ENCODE results near the gene RMDN2.
"Not testable (repeated sequence)": the region's sequence is repeated elsewhere in the genome, so short reads cannot be mapped to it uniquely, and the experiment has no call there.

RMDN2 gene

DNA sequence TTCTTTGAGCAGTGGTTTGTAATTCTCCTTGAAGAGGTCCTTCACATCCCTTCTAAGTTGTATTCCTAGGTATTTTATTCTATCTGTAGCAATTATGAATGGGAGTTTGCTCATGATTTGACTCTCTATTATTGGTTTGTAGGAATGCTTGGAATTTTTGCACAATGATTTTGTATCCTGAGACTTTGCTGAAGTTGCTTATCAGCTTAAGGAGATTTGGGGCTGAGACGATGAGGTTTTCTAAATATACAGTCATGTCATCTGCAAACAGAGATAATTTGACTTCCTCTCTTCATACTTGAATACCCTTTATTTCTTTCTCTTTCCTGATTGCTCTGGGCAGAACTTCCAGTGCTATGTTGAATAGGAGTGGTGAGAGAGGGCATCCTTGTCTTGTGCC lies 12.5 kb downstream of the RMDN2 start:
- not testable (repeated sequence) for DNase-seq

DNA sequence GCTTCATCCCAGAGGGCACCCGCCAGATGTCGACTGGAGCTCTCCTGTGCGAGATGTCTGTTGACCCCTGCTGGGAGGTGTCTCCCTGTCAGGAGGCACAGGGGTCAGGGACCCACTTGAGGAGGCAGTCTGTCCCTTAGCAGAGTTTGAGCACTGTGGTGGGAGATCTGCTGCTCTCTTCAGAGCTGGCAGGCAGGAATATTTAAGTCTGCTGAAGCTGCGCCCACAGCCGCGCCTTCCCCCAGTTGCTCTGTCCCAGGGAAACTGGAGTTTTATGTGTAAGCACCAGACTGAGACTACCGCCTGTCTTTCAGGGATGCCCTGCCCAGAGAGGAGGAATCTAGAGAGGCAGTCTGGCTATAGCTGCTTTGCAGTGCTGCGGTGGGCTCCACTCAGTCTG lies 16.2 kb downstream of the RMDN2 start:
- DNase-seq = not testable (repeated sequence)

DNA sequence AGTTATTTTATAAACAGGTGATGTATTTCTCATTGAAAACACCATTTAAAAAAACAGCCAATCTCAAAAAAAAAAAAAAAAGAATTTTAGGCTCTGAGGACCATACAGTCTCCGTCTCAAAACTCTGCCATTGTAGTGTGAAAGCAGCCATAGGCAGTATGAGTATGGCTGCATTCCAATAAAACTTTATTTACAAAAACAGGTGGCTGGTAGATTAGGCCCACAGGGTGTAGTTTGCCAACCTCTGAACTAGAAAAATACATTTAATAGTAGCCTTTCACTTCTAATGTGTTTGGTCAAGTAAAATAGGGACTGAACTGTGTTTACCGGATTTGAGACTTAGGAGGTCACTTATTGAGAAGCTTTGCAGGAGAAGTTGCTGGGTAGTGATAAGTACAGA lies 19.2 kb downstream of the RMDN2 start:
- DNase-seq = no peak

DNA sequence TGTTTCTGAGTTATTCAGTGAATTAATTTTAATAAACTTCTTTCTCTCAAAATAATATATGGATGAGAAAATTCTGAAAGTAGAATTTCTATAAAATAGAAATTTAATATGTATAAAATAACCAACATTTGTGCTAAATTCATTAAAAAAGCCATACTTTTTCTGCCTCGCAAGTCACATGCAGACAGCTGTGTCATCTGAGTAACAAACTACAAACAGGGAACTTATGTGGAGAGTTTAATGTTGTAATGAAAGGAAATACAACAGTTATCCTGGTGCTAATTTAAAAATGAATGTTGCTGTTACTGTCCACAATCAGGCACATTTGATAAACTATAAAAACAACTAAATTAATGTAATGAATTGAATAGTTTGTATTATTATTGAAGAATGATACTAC lies 22.2 kb downstream of the RMDN2 start:
- no peak for DNase-seq

DNA sequence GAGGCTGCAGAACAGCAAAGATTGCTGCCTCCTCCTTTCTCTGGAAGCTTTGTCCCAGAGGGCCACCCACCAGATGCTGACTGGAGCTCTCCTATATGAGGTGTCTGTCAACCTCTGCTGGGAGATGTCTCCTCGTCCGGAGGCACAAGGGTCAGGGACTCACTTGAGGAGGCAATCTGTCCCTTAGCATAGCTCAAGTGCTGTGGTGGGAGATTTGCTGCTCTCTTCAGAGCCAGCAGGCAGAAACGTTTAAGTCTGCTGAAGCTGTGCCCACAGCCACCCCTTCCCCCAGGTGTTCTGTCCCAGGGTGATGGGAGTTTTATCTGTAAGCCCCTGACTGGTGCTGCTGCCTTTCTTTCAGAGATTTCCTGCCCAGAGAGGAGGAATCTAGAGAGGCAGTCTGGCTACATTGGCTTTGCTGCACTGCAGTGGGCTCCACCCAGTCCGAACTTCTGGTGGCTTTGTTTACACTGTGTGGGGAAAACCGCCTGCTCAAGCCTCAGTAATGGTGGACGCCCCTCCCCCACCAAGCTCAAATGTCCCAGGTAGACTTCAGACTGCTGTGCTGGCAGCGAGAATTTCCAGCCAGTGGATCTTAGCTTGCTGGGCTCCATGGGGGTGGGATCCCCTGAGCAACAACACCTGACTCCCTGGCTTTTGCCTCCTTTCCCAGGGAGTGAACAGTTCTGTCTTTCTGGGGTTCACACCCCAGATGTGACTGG lies 37.1 kb downstream of the RMDN2 start:
- DNase-seq = not testable (repeated sequence)

DNA sequence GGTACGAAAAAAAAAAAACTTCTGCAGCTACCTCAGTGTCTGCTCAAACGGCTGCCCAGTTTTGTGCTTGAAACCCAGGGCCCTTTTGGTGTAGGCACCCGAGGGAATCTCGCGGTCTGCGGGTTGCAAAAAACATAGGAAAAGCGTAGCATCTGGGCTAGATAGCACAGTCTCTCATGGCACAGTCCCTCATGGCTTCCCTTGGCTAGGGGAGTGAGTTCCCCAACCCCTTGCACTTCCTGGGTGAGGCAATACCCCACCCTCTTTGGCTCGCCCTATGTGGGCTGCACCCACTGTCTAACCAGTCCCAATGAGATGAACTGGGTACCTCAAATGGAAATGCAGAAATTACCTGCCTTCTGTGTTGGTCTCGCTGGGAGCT lies 37.6 kb downstream of the RMDN2 start:
- not testable (repeated sequence) for DNase-seq

DNA sequence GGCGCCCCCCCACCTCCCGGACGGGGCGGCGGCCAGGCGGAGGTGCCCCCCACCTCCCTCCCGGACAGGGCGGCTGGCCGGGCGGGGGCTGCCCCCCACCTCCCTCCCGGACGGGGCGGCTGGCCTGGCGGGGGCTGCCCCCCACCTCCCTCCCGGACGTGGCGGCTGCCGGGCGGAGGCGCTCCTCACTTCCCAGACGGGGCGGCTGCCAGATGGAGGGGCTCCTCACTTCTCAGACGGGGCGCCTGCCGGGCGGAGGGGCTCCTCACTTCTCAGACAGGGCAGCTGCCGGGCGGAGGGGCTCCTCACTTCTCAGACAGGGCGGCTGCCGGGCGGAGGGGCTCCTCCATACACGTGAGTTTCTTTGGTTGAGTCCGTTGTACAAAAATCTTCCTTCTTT lies 38.8 kb downstream of the RMDN2 start:
- DNase-seq = not testable (repeated sequence)

DNA sequence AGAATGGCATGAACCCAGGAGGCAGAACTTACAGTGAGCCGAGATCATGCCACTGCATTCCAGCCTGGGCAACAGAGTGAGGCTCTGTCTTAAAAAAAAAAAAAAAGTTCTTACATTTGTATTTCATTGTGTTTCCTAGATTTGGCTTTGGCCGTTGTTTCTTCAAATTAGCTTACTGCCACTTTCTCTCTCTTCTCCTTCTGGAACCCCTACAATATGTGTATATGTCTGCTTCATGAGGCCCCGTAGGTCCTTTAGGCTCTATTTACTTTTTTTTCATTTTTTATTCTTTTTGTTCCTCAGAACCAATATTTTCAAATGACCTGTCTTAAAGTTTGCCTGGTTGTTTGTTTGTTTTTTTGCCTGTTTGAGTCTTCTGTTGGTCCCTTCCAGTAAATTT lies 41.2 kb downstream of the RMDN2 start:
- DNase-seq = no peak

DNA sequence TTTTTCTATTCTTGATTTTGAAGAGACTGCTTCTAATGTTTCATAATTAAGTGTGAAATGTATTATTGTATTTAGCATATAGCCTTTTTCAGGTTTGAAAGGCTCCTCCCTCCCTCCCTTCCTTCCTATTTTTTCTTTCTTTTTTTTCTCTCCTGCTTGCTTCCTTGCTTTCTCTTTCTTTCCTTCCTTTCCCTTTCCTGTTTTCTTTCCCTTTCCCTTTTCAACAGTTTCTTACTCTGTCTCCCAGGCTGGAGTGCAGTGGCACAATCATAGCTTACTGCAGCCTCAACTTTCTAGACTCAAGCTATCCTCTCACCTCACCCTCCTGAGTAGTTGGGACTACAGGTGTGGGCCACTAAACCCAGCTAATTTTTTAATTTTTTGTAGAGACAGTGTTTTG lies 44.6 kb downstream of the RMDN2 start:
- DNase-seq = no peak

DNA sequence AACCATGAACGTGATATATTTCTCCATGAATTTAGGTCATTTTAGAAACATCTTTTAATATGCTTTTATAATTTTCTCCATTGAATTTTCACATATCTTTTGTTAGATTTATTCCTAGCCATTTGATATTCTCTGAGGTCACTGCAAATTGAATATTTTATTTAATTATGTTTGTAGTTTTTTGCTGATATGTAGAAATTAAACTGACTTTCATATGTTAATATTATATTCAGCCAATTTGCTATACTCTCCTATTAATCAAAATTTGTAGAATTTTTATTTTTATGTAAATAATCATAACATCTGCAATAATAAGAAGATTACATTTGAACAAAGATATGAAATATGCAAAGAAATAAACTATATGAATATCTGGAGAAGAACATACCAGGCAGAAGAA lies 46.9 kb downstream of the RMDN2 start:
- no peak for DNase-seq

DNA sequence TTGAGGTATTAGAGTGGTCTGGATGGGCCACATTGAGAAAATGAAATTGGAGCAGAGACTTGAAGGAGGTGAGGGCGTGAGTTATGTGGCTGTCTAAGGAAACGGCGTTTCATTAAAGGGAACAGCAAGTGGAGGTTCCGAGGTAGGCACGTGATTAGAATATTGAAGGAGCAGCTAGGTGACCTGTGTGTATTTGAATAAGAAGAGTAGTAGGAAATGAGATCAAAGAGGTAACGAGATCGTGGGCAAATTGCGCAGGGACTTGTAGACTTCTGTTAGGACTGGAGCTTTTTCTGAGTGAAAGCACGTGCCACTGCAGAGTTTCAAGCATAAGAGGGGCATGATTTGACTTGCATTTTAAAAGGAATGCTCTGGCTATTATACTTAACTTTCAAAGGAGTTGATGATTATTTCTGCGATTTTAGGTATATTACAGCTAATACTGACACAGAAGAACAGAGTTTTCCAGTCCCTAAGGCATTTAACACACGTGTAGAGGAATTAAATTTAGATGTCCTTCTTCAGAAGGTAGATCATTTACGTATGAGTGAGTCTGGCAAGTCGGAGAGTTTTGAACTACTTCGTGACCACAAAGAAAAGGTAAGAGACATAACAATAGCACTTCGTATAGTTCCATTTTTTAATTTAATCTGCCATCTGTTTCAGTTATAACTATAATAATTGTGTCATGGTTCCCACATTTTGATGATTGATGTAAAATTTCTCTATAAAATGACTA lies 48.7 kb downstream of the RMDN2 start:
- no peak for DNase-seq

DNA sequence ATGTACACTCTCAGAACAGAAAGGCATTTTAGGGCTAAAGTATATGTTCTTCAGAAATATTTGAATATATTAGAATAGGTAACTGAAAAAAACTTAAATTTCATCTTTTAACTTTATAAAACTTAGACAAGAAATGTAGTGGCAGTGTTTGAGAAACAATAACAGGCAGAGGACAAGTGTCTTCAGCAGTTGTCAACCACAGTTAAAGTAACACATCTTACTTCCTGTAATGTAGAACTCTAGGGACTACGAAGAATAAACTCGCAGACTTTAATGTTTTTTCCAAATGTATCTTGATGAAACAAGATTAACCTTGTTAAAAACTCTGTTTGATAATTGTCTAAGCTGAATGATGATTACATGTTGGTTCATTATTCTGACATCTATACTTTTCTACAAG lies 50.7 kb downstream of the RMDN2 start:
- no peak for DNase-seq

DNA sequence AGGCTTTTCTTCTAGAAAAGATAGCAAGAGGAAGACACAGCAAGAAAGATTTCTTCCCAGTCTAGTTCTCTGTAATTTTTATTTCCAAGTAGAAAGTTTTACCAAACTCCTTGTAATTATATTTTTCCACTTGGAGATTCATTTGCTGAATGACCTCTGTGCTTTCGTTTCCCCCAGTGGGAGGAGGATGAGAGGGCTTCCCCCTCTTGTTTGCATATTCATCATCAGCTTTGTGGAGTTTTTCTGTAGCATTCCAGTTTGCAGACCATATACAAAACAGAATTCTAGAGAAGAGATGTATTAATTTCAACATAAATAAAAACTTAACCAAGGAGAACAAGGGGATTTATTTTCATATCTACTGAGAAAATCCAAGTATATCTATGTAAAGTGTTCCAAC lies 51.3 kb downstream of the RMDN2 start:
- no peak for DNase-seq

DNA sequence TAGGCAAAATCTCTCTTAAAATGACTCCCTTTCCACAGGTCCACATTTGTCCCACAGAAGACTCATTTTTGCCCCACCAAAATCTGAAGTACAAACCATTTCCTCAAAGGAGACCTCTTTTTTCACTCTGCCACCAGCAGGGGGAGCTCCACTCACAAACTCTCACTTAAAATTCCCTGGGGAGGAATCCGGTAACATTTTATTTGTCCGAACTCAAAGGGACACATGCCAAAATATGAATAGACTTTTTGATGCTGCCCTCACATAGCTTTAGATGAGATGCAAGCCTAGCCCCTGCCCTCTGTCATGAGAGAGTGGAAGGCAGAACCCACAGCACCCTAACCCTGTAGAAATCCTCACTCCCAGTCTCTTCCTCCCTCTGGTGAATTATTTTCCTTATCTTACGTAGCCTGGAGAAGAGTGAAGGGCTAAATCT lies 57.1 kb downstream of the RMDN2 start:
- DNase-seq = peak; percentile 8

DNA sequence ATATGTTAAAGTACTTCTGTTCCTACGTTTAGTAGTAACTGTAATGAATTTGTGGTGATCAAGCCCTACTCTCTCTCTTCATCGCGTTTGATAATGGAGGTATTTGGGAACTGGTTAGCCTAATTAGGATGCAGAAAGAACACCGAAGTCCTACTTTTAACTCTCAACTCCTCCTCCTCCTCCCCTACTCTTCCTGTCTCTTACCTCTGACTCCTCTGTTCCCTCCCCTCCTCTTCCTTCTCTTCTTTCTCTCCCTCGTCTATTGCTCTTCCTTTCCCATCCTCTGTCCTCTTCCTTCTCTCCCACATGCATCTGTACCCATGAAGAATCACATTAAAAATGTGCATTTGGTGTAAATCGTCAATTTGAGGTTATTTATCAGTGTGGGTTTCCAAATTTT lies 57.8 kb downstream of the RMDN2 start:
- DNase-seq = no peak

DNA sequence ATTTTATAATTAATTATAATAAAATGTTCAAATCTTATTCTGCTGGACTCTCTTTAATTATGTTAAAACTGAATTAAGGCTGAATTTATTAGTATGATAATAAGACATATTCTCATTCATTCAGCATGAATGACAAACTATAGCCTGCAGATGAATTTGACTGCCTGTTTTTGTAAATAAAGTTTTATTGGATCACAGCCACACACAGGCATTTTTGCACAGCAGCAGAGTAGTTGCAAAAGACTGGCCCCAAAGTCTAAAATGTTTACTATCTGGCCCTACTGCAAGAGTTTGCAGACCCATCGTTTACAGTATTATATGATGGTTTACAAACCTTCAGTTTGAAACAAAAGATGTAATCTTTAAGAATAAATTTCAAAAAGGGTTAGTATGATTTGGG lies 58.6 kb downstream of the RMDN2 start:
- DNase-seq = no peak

DNA sequence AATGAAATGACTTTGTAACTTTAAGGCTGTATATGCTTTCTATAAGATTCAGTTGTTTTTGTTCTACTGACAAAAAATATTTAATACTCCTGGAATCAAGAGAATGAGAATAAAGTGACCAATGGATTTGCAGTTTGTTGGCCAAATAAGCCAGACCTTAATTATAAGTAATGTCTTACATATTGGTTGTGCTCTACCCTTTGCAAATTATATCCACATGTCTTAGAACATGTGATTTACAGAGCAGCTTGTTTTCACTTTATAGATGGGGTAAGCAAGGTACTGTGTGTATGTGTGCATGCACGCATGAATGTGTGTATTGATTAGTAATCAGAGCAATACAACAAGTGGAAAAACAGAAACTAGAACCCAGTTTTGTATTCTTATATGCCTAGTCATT lies 59.1 kb downstream of the RMDN2 start:
- DNase-seq = no peak

DNA sequence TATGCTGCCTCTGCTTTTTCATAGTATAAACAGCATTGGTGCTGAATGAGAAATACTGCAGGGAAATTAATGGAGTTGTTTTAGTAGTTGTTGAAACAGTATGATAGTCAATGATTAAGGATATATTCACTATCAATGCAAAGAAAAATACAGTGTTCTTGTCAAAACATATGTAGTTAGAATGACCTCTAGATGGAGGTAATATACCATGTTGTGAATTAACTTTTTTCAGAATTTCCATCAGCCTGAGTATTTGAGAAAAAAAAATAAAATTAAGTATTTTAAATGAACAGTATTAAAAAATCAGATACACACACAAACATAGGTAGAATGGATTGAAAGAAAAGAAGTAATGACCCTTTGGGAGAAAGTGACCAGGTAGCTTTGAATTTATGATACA lies 59.5 kb downstream of the RMDN2 start:
- no peak for DNase-seq

DNA sequence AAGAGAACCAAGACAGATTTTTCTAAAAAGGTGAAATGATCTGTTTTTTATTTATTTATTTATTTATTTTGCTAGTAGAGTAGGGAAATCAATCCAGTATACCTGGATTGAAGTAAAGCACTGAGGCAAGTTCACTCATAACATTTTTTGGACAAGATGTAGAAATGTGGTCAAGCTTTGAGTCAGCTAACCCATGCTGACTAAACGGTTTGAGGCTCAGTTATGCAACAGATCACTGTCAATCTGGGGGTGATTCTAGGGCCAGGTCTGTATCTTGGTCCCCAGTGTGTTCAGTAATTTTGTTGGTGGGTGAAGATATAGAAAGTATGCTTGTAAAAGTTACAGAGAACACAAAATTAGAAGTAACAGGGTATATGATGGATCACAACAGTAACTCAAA lies 60.2 kb downstream of the RMDN2 start:
- DNase-seq = no peak

DNA sequence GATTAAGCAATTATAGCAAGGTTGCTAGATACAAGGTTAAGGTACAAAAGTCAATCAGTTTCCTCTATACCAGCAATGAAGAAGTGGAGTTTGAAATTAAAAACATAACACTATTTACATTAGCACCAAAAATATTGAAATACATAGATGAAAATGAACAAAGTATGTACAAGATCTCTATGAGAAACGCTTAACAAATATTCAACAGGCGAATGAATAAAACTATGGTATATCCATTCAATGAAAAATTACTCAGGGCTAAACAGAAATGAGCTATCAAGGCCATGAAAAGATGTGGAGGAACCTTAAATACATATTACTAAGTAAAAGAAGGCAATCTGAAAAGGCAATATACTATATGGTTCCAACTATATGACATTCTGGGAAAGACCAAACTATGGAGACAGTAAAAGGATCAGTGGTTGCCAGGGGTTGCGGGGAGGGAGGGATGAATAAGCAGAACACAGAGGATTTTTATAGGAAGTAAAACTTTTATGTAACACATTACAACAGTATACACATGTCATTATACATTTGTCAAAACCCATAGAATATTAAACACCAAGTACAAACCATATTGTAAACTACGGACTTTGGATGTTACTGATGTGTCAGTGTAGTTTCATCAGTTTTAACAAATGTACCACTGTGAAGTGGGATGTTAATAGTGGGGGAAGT lies 62.1 kb downstream of the RMDN2 start:
- no peak for DNase-seq

DNA sequence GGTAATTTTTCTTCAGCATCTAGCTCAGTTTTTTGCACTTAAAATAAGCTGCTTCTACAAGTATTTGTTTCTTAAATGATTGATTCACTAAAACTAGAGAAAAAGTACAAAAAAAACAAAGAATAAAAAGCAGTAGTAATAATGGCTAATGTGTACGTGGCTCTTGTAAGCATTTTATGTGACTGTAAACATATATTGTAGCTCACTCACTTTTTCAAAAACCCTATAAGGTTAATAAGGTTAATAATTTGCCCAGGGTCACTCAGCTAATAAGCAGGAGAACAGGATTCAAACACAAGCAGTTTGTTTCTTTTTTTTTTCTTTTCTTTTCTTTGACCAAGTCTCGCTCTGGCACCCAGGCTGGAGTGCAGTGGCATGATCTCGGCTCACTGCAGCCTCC lies 67.5 kb downstream of the RMDN2 start:
- no peak for DNase-seq

DNA sequence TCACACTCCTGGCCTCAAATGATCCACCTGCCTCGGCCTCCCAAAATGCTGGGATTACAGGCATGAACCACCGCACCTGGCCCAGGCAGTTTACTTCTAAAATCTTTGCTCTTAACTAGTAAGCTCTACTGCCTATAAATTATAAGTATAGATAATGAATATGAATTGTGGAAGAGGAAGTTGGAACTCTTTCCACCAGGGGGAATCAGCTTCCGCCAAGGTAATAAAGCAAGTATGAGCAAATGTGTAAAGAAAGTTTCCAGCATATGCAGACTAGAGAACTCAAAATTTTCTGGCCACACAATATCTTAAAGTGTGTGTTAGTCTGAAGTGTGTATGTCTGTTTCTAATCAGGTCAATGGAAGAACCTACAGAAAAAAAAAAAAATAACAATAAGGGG lies 68.1 kb downstream of the RMDN2 start:
- no peak for DNase-seq

DNA sequence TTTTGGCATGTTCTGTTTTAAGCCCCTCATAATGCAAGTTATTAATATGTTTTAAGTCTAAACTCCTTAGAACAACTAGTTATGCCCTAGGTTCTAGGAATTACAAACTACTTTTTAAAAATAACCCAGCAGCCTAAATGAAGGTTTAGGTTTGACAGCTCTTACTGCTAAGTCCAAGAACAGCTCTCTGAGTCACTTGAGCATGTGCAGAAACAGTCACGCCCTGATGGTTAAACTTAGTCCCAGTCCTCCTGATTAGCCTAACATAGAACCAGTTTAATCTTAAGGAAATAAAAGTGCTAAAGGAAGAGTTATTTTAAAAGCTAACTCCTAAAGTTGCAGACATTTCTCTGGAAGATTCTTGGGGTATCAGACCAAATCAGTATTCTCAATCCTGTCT lies 72.5 kb downstream of the RMDN2 start:
- no peak for DNase-seq

All from NCI-H2107 (cell line).